Dermis microvascular lymphatic vessel endothelial cell (primary cell): ENCODE measurements around the gene PFDN6. TPM values are rescaled to one million over a fixed set of nuclear protein-coding genes. Genes with fewer than 3 reads are reported as not detected.
A peak's percentile ranks its signal among the peaks of the same experiment; 100 is the strongest.

Source experiments
- DNase-seq, 2 donors: peaks; one replicate each; pipeline versions ENCODE4 v3.0.0 to v3.0.0-alpha.2; 2010; ENCODE audit warnings: low read depth in 2 of 2
- total RNA-seq: library from RNA; depleted of rRNA; stranded (reverse); fragments of >200 nt; gene quantifications from 2 replicates; pipeline ENCODE4 v1.2.1, GENCODE V29; 2014

Gene PFDN6
- total RNA-seq, 1 donor from 2014 or later: 31.5 TPM

- DNase-seq: no peak
These were observed 27.4 kb downstream of the PFDN6 start for GRCh38 chr6:33316603-33317418.

DNA sequence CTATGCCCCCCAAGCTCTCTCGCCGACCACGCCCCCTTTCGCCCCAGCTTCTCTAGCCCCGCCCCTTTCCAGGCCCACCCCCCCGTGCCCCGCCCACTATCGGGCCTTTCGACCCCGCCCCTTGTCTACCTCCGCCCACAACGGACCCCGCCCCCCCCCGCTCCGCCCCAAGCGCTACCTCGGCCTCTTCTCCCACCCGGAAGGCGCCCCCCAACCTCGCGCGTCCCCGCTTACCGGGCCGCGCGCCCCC lies 27.9 kb downstream of the PFDN6 start:
- no peak for DNase-seq

DNA sequence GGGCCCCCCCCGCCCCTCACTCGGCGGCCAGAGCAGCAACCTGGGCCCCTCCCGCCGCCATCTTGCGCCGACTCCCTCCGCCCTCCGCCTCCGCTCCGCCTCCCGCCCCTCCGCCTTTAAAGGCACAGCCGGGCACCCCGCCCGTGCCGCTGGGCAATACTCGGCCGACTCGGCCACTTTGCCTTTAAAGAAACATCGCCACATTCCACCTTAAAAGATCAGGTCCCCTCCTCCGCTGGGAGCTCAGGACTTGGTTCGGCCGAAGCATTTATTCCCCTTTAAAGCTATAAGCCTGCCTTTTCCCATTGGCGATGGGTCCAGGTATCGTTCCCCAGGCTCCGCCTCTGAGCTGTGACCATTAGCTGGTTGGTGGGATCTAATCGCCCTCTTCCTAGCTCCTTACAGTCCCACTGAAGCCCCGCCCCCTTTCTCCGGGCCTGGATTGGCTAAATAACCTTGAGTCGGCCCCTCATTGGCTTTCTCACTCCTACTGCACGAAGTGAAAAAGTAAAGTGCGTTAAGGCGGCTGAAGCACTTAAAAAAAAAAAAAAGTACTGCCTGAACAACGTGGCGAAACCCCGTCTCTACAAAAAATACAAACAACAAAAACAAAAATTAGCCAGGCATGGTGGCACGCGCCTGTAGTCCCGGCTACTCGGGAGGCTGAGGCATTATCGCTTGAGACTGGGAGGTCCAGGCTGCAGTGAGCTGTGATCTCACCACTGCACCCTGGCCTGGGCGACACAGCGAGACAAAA lies 28.4 kb downstream of the PFDN6 start, which contains the start of gene ZBTB22:
Gene ZBTB22 (minus strand): TSS at position 76 of the 757 bp plus-strand sequence. CDS start 828 bp downstream, outside the sequence.
- peak; percentile 94 to 100 for DNase-seq

DNA sequence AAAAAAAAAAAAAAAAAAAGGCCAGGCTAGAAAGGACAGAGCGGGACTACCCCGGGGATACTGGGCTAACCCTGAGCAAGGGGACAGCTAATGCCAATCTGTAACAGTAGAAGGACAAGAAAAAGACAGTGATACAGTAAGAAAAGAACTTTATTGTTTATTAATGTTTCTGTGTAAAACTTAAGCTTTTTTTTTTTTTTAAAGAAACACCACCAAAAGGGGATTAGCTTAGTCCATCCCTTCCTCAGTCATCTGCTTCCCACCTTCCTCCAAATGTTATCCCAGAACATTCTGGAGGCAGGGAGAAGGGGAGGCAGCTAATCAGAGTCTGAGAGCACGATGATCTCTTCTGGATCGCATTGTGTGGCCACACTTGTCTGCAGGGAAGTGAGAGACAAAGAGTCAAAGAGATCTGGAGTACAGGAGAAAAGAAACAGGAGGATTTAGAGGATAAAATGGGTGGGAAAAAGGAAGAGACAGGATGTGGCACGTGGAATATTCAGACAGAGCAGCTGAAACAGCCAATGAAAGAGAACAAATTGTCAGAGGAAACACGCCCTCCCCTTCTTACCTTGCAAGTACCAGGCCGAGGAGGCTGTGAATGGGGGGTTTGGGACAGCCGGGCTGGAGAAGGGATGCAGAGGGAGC lies 29.1 kb downstream of the PFDN6 start:
- DNase-seq: no peak

GRCh38 chr6:33319939-33320314 lies 30.5 kb downstream of the PFDN6 start:
- no peak for DNase-seq

- DNase-seq: peak in 1 of 2 donors; percentile 58
These were observed 31.1 kb downstream of the PFDN6 start for GRCh38 chr6:33320315-33321181.

DNA sequence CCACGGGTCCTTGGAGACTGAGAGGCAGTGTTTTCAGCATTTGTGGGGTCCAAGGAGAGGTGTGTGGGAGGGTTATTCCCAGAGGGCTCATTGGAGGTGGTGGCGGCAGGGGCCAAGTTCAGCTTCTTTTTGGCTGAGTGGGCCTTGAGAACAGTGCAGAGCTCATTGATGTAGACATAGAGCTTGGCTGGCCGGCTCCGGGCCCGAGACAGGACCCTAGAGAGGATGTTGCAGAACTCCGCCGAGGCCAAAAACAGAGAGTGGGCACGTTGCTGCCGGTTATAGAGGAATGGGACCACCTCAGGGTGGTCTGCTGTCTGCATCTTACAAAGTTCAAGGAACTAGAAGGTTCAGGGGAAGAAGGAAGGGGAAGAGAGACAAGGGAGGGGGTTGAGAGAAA lies 31.8 kb downstream of the PFDN6 start:
- DNase-seq: no peak

DNA sequence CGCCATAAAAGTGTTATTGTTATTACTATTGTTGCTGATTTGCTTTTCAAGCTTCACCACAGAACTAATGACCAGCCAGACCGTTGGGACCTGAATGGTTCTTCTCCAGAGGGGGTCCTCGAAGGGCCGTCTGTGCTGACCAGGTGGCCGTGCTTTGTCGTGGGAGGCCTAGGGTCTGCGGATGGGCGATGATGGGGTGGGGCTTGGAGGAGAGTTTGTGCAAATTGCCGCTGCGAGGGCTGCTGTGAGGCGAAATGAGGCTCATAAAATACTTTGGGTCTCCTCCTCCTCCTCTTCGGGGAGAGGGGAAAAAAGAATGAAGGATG lies 34.2 kb downstream of the PFDN6 start:
- DNase-seq: no peak

DNA sequence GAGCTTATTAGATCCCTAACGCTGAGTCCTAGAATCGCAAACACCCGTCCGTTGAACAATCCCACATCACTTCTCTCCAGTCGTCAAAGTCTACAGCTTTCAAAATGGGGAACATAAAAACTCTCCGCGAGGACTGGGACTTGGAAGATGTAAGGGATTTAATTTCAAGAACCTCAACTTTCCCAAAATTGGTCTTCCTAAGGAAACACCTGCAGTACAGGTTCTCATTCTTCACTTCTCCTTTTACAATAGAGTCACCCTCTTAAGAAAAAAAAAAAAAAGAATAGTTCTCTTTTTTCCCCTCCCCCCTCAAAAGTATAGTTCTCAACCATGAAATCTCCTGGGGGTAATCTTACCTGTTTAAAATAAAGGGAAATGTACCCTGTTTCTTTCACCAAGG lies 34.7 kb downstream of the PFDN6 start:
- no peak for DNase-seq

DNA sequence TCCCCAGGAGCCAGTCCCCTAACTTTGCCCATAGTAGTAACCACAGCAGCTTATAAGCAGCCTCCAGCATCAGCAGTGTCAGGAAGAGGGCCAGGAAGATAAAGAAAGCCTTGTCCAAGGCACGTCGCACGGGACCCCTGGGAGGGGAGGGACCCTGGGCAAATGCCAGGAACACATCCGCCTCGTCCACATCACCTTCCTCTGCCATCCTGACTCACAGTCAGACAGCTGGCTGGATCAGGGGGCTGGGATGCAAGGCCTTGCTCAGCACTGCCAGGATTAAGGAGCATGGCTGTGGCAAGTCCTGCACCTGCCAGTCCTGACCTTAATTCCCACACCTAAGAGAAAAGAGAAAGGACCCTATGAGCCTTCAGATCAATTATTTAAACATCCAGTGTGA lies 39.7 kb downstream of the PFDN6 start:
- DNase-seq: no peak

GRCh38 chr6:33330736-33331135 lies 41.3 kb downstream of the PFDN6 start:
- no peak for DNase-seq

DNA sequence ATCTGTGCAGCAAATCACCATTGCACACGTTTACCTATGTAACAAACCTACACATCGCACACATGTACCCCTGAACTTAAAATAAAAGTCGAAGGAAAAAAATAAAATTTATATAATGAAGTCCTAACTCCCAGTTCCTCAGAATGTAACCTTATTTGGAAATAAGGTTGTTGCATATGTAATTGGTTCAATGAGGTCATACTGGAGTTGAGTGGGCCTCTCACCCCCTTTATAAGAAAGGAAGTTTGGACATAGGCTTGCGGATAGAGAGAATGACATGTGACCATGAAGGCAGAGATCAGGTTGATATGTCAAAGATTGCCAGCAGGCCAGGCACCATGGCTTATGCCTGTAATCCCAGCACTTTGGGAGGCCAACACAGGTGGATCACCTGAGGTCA lies 44.3 kb downstream of the PFDN6 start:
- DNase-seq: no peak

GRCh38 chr6:33335916-33336315 lies 46.5 kb downstream of the PFDN6 start:
- DNase-seq: no peak

DNA sequence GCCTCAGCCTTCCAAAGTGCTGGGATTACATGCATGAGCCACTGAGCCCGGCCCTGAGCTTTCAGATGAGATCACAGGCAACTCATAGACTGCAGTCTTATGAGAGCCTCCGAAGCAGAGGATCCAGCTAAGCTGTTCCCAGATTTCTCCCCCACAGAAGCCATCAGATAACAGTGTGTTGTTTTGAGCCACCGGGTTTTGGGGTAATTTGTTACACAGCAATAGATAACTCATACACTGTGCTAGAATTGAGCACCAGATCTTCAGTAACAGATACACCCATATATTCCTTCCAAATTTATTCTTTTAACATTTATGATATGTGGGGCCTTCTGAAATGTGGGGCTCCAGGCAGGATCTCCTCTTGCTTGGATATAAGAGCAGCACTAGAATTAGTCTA lies 47.1 kb downstream of the PFDN6 start:
- DNase-seq: no peak

- DNase-seq: no peak
These were observed 49.8 kb downstream of the PFDN6 start for GRCh38 chr6:33339193-33339592.

Other genes with a start within 250 kb of the PFDN6 start
- gene HLA-DPA1, start 216.0 kb upstream of the PFDN6 start, total RNA-seq: 3.2 and 6.3 TPM in 2 replicates
- 10.9 and 13.4 TPM in 2 replicates for gene HLA-DPB1, start 213.6 kb upstream of the PFDN6 start, total RNA-seq
- under 0.01 and 0.38 TPM in 2 replicates for gene COL11A2, start 97.1 kb upstream of the PFDN6 start, total RNA-seq
- gene RXRB, start 88.9 kb upstream of the PFDN6 start, total RNA-seq: 18.7 and 26.0 TPM in 2 replicates
- gene SLC39A7, start 88.7 kb upstream of the PFDN6 start, total RNA-seq: 83.1 and 112 TPM in 2 replicates
- gene HSD17B8, start 84.9 kb upstream of the PFDN6 start, total RNA-seq: 7.7 and 11.5 TPM in 2 replicates
- gene RING1, start 81.1 kb upstream of the PFDN6 start, total RNA-seq: 17.1 and 26.6 TPM in 2 replicates
- 25.0 and 26.6 TPM in 2 replicates for gene VPS52, start 17.7 kb upstream of the PFDN6 start, total RNA-seq
- gene RPS18, start 17.5 kb upstream of the PFDN6 start, total RNA-seq: 3,127 and 3,683 TPM in 2 replicates
- gene B3GALT4, start 12.5 kb upstream of the PFDN6 start, total RNA-seq: 2.9 and 3.0 TPM in 2 replicates
- 57.0 and 66.6 TPM in 2 replicates for gene WDR46, start 362 bp upstream of the PFDN6 start, total RNA-seq
- 33.2 and 65.0 TPM in 2 replicates for gene RGL2, start 9.3 kb downstream of the PFDN6 start, total RNA-seq
- 47.5 and 102 TPM in 2 replicates for gene TAPBP, start 24.5 kb downstream of the PFDN6 start, total RNA-seq
- gene ZBTB22, start 28.1 kb downstream of the PFDN6 start, total RNA-seq: 10.9 and 17.2 TPM in 2 replicates
- 30.1 and 42.2 TPM in 2 replicates for gene DAXX, start 33.4 kb downstream of the PFDN6 start, total RNA-seq
- gene KIFC1, start 102.2 kb downstream of the PFDN6 start, total RNA-seq: 9.9 and 16.7 TPM in 2 replicates
- gene PHF1, start 121.4 kb downstream of the PFDN6 start, total RNA-seq: 6.5 and 13.4 TPM in 2 replicates
- gene CUTA, start 128.5 kb downstream of the PFDN6 start, total RNA-seq: 43.8 and 72.3 TPM in 2 replicates
- gene SYNGAP1, start 130.5 kb downstream of the PFDN6 start, total RNA-seq: 1.4 and 2.8 TPM in 2 replicates
- 3.9 and 6.7 TPM in 2 replicates for gene ZBTB9, start 165.0 kb downstream of the PFDN6 start, total RNA-seq